PC-9 (cell line): ENCODE data around the gene HGS. TPM values are rescaled to one million over a fixed set of nuclear protein-coding genes. Genes with fewer than 3 reads are reported as not detected.

Experiments used
- BruUV-seq: library from RNA; stranded (reverse); fragments of 400-500 nt; replicated peaks from 2 replicates; lab custom pipeline; 2021; lab: Mats Ljungman, UMichigan
- CTCF ChIA-PET: fragments of 300-600 bp; sonication (Branson Sonifier 250); formaldehyde crosslinking; loops from one replicate; lab custom pipeline; 2022; ENCODE audit warnings: antibody characterized with exemption; lab: Charles Lee
- POLR2A ChIA-PET: fragments of 300-600 bp; sonication (Branson Sonifier 250); formaldehyde crosslinking; loops from one replicate; lab custom pipeline; 2022; ENCODE audit warnings: antibody characterized with exemption; ENCODE audit not compliant: unreplicated experiment; lab: Charles Lee
- DNase-seq, 2 experiments: peaks; one replicate each; pipeline versions ENCODE4 v3.0.0 to v3.0.0-alpha.2; 2015 to 2022; ENCODE audit warnings: mixed read lengths in 1 of 2
- H2AFZ ChIP-seq: fragments of 200-600 bp; sonication (generic); 2 replicates; pipeline ENCODE4 v1.8.1; 2017; ENCODE audit warnings: antibody characterized with exemption
- H3F3A ChIP-seq: fragments of 200-600 bp; sonication (generic); 2 replicates; pipeline ENCODE4 v1.8.1; 2017; ENCODE audit warnings: antibody characterized with exemption, mild to moderate bottlenecking, low read depth; ENCODE audit not compliant: insufficient read depth
- H3K27ac ChIP-seq: fragments of 200-600 bp; sonication (generic); 2 replicates; pipeline ENCODE4 v1.6.1; 2016; ENCODE audit warnings: mixed run types
- H3K27me3 ChIP-seq: fragments of 200-600 bp; sonication (generic); 2 replicates; pipeline ENCODE4 v1.6.1; 2016; ENCODE audit warnings: low read depth, mixed run types; ENCODE audit not compliant: insufficient read depth
- H3K36me3 ChIP-seq: fragments of 200-600 bp; sonication (generic); 2 replicates; pipeline ENCODE4 v1.6.1; 2016; ENCODE audit warnings: low read depth, mixed run types
- H3K4me1 ChIP-seq: fragments of 200-600 bp; sonication (generic); replicated peaks from 2 replicates; pipeline ENCODE4 v1.6.1; 2016; ENCODE audit warnings: mixed run types; ENCODE audit not compliant: insufficient read depth
- H3K4me2 ChIP-seq: fragments of 200-600 bp; sonication (generic); 2 replicates; pipeline ENCODE4 v1.6.1; 2017; ENCODE audit warnings: mixed run types
- H3K4me3 ChIP-seq: fragments of 200-600 bp; sonication (generic); 2 replicates; pipeline ENCODE4 v1.6.1; 2016; ENCODE audit warnings: mixed run types
- H3K79me2 ChIP-seq: fragments of 200-600 bp; sonication (generic); 2 replicates; pipeline ENCODE4 v1.6.1; 2017; ENCODE audit warnings: low read depth, mixed run types
- H3K9me2 ChIP-seq: fragments of 200-600 bp; sonication (generic); 2 replicates; pipeline ENCODE4 v1.8.1; 2017; ENCODE audit warnings: mild to moderate bottlenecking; ENCODE audit not compliant: insufficient read depth
- H3K9me3 ChIP-seq: fragments of 200-600 bp; sonication (generic); 2 replicates; pipeline ENCODE4 v1.8.1; 2016; ENCODE audit warnings: low read depth; ENCODE audit not compliant: insufficient read depth
- H4K20me1 ChIP-seq: fragments of 200-600 bp; sonication (generic); 2 replicates; pipeline ENCODE4 v1.8.1; 2017; ENCODE audit not compliant: insufficient read depth
- CTCF ChIP-seq: fragments of 200-600 bp; sonication (generic); conservative IDR thresholded peaks from 2 replicates; pipeline ENCODE4 v1.6.1; 2017; ENCODE audit warnings: mixed run types, antibody characterized with exemption, mild to moderate bottlenecking, moderate library complexity
- EZH2 ChIP-seq: fragments of 200-600 bp; sonication (generic); IDR thresholded peaks from 2 replicates; pipeline ENCODE4 v1.8.0; 2017; ENCODE audit warnings: antibody characterized with exemption, low read depth
- intact Hi-C: fragments of 100-400 bp; cut with micrococcal nuclease; formaldehyde crosslinking; loops from one replicate; pipeline ENCODE4 v1.10.0; 2022; ENCODE audit not compliant: unreplicated experiment
- total RNA-seq: library from RNA; stranded (reverse); gene quantifications from 2 replicates; pipeline ENCODE4 v1.2.3, GENCODE V29; 2021

HGS gene
- total RNA-seq, 1 experiment from 2014 or later: 166 TPM

GRCh38 chr17:81648013-81648706 is 35.7 kb upstream of the HGS start:
- CTCF ChIA-PET: no interaction called here

GRCh38 chr17:81648707-81649085 is 35.1 kb upstream of the HGS start:
- no peak for TF ChIP-seq EZH2
- no peak for TF ChIP-seq CTCF
- no peaks in the 10 kb centered on the region for H3F3A ChIP-seq
- intact Hi-C loops: no loop called here
- H3K4me3 ChIP-seq: no peak overlapping the region
- H2AFZ ChIP-seq: no peak overlapping the region
- DNase-seq: no peak
- H3K9me2 ChIP-seq: no peaks in the 10 kb centered on the region
- ChIA-PET POLR2A (no interaction called here), CTCF (no interaction called here)
- H3K79me2 ChIP-seq: no peaks in the 10 kb centered on the region
- no peaks in the 10 kb centered on the region for H4K20me1 ChIP-seq
- H3K9me3 ChIP-seq: no peaks in the 10 kb centered on the region
- no TSS peak for BruUV-seq
- no peaks in the 10 kb centered on the region for H3K27me3 ChIP-seq
- H3K36me3 ChIP-seq: no peaks in the 10 kb centered on the region
- no peak overlapping the region for H3K4me2 ChIP-seq
- no peaks in the 10 kb centered on the region for H3K4me1 ChIP-seq
- H3K27ac ChIP-seq: no peak overlapping the region

More at GRCh38 chr17:81648013-81648706, 35.7 kb upstream of the HGS start:
- Histone ChIP-seq H3K36me3 (no peaks in the 10 kb centered on the region), H3F3A (no peaks in the 10 kb centered on the region), H4K20me1 (no peaks in the 10 kb centered on the region), H3K79me2 (no peaks in the 10 kb centered on the region), H3K4me3 (no peak overlapping the region), H3K4me1 (no peaks in the 10 kb centered on the region), H3K27me3 (no peaks in the 10 kb centered on the region), H3K4me2 (no peak overlapping the region), H2AFZ (no peak overlapping the region), H3K9me3 (no peaks in the 10 kb centered on the region), H3K27ac (no peak overlapping the region), H3K9me2 (no peaks in the 10 kb centered on the region)
- POLR2A ChIA-PET: no interaction called here
- no peak for TF ChIP-seq CTCF
- TF ChIP-seq EZH2: no peak
- DNase-seq: no peak
- intact Hi-C loops: no loop called here
- no TSS peak for BruUV-seq

- POLR2A ChIA-PET: interaction anchor here (0.6 kb wide), 1 partner anchor 16 kb away, joined by 32 read pairs; the partner anchor contains the start of gene CCDC137
- H3K4me2 ChIP-seq: 0 out of 2 replicates have a peak overlapping the region, but pooled peaks have one; percentile 28
- H3K4me3 ChIP-seq: no peak overlapping the region
- no peak overlapping the region for H3K27ac ChIP-seq
- H3K9me2 ChIP-seq: no peaks in the 10 kb centered on the region
- H2AFZ ChIP-seq: no peak overlapping the region
- CTCF ChIA-PET: no interaction called here
- no peaks in the 10 kb centered on the region for H3K36me3 ChIP-seq
- BruUV-seq: no TSS peak
- no peaks in the 10 kb centered on the region for H4K20me1 ChIP-seq
- H3K9me3 ChIP-seq: no peaks in the 10 kb centered on the region
- H3K27me3 ChIP-seq: no peaks in the 10 kb centered on the region
- no peaks in the 10 kb centered on the region for H3K79me2 ChIP-seq
- TF ChIP-seq EZH2: no peak
- TF ChIP-seq CTCF: no peak
- H3K4me1 ChIP-seq: no peaks in the 10 kb centered on the region
- DNase-seq: no peak
- H3F3A ChIP-seq: no peaks in the 10 kb centered on the region
- intact Hi-C loops: no loop called here
Observed at GRCh38 chr17:81650951-81651350, 32.9 kb upstream of the HGS start.
